ENCODE measurements around the gene ZBTB38. TPM values are rescaled to one million over a fixed set of nuclear protein-coding genes. Genes with fewer than 3 reads are reported as not detected.

ZBTB38 gene
- total and polyA plus RNA-seq, 12 donors, result 14.7 to 156 (median 128) TPM

GRCh38 chr3:141392897-141393734 lies 24.8 kb downstream of the ZBTB38 start:
- Histone ChIP-seq H3K4me1 (peaks cover 0 to 11% (median 0%) of the 10 kb centered on the region in 9 donors), H3K27me3 (no peaks in the 10 kb centered on the region), H3K4me3 (no peak overlapping the region), H3K9me3 (peaks cover 0 to 12% (median 0%) of the 10 kb centered on the region in 11 donors), H3K36me3 (peaks cover 0 to 33% (median 14%) of the 10 kb centered on the region in 9 donors), H3K27ac (peak overlapping the region in 2 of 10 donors; percentile 11 to 33)
- no peak for DNase-seq
- 81 to 83% methylated on average over 6 of the region's 6 CpGs for WGBS, 2 donors
- ATAC-seq, result peak in 1 of 8 donors; percentile 53
- intact Hi-C loops (cut with DNase I), result no loop called here
- TF ChIP-seq, protein P1, sequence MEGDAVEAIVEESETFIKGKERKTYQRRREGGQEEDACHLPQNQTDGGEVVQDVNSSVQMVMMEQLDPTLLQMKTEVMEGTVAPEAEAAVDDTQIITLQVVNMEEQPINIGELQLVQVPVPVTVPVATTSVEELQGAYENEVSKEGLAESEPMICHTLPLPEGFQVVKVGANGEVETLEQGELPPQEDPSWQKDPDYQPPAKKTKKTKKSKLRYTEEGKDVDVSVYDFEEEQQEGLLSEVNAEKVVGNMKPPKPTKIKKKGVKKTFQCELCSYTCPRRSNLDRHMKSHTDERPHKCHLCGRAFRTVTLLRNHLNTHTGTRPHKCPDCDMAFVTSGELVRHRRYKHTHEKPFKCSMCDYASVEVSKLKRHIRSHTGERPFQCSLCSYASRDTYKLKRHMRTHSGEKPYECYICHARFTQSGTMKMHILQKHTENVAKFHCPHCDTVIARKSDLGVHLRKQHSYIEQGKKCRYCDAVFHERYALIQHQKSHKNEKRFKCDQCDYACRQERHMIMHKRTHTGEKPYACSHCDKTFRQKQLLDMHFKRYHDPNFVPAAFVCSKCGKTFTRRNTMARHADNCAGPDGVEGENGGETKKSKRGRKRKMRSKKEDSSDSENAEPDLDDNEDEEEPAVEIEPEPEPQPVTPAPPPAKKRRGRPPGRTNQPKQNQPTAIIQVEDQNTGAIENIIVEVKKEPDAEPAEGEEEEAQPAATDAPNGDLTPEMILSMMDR (IDR thresholded peaks at IDR 0.05), result no peak

DNA sequence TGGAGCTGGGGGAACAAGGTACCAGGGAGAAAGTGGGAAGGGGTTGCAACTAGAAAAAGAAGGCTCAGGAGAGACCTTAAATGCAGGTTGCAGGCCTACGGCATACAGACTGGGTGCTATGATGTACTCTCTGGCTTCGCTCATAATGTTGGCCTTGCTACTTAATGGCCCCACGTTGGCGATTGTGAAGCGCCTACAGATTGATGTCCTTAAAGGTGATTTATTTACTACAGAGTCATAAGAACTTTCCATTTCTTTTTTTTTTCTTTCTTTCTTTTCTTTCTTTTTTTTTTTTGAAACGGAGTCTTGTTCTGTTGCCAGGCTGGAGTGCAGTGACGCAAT lies 25.4 kb downstream of the ZBTB38 start:
- Histone ChIP-seq H3K36me3 (peaks cover 0 to 35% (median 14%) of the 10 kb centered on the region in 9 donors), H3K27me3 (no peaks in the 10 kb centered on the region), H3K9me3 (peaks cover 0 to 12% (median 0%) of the 10 kb centered on the region in 11 donors), H3K4me1 (peaks cover 0 to 12% (median 0%) of the 10 kb centered on the region in 9 donors), H3K4me3 (no peak overlapping the region), H3K27ac (peak overlapping the region in 1 of 10 donors; percentile 33)
- DNase-seq, result no peak
- ATAC-seq, result no peak
- intact Hi-C loops (cut with DNase I), result no loop called here
- TF ChIP-seq, protein P1 (IDR thresholded peaks at IDR 0.05), result no peak
- WGBS, 2 donors, result 97 to 99% methylated on average over 7 of the region's 7 CpGs

DNA sequence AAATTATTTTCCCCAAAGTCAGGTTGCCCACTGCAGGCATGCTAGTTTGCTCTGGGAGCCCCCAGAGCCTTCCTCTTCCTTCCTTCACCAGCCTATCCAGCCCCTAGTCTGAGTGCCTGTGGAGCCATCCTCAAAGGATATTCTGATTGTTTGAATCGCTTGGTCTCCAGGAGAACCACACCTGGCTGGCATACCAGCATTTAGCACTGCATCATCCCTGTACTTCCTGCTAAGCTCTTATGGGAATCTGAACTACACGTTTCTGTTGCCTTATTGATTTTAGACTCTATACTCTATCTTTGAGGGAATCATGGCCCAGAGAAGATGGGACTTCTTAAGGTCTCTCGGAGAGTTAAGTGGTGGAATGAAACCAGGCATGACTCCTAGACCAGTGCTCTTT lies 26.3 kb downstream of the ZBTB38 start:
- H3K4me3 ChIP-seq, result no peak overlapping the region
- 89 to 90% methylated on average over 3 of the region's 3 CpGs for WGBS, 2 donors
- no peaks in the 10 kb centered on the region for H3K27me3 ChIP-seq
- peaks cover 0 to 12% (median 0%) of the 10 kb centered on the region in 11 donors for H3K9me3 ChIP-seq
- ATAC-seq, result no peak
- TF ChIP-seq, protein P1 (IDR thresholded peaks at IDR 0.05), result no peak
- intact Hi-C loops (cut with DNase I), result no loop called here
- no peak overlapping the region for H3K27ac ChIP-seq
- peaks cover 0 to 14% (median 7%) of the 10 kb centered on the region in 9 donors for H3K4me1 ChIP-seq
- peaks cover 0 to 35% (median 14%) of the 10 kb centered on the region in 9 donors for H3K36me3 ChIP-seq
- no peak for DNase-seq

DNA sequence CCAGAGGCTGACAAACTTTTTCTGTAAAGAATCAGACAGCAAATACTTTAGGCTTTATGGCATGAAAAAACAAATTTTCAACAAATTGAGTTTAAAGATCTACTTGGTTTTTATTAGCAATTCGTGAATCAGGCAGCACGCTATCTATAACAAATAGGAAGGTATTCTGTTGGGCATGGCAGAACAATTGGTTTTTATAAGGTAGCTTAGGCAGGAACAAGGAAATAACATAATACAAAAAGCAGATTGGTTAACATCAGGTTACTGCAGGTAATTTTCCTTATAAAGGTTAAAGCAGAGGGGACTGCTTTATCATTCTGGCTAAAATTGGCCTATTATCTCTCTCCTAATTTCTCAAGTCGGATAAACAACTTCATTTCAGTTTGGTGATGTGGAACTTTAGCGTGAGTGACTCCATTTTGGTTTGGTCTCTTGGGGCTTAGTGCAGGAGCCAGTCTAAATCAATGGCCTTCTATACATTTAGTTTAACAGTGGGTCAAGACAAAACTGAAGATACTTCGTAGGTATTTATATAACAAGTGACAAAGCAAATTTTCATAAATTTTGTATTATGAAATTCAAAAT lies 26.8 kb downstream of the ZBTB38 start:
- DNase-seq (no peak), ATAC-seq (no peak)
- H3K4me1 ChIP-seq, result peaks cover 0 to 19% (median 12%) of the 10 kb centered on the region in 9 donors
- H3K4me3 ChIP-seq, result no peak overlapping the region
- TF ChIP-seq, protein P1 (IDR thresholded peaks at IDR 0.05), result no peak
- peaks cover 0 to 12% (median 0%) of the 10 kb centered on the region in 11 donors for H3K9me3 ChIP-seq
- no peaks in the 10 kb centered on the region for H3K27me3 ChIP-seq
- no peak overlapping the region for H3K27ac ChIP-seq
- peaks cover 0 to 35% (median 14%) of the 10 kb centered on the region in 9 donors for H3K36me3 ChIP-seq
- WGBS, 2 donors, result 94 to 96% methylated on average over 5 of the region's 5 CpGs
- intact Hi-C loops (cut with DNase I), result no loop called here

Data from heart right ventricle (tissue), 16 donors.